Measurements from ENCODE around the gene ATOH8.
"Not testable (repeated sequence)": the region's sequence is repeated elsewhere in the genome, so short reads cannot be mapped to it uniquely, and the experiment has no call there.

Gene ATOH8

DNA sequence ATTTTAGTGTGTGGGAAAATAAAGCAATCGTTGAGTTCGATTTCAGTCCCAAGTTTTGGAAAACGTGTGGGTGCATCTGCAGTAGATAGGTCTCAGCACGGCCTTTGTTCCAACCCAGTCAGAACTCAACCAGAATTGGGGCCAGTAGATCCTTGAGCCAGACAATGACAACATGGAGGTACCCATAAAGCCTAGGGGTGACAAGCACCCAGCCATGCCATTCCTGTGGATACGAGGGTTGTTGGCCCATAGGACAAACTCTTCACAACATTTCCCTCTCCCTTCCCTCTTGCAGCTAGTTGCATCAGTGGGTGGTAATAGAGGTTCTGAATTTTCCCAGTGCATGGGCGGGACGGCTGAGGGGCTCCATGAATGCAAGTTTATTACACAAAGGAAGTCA is 74.9 kb downstream of the ATOH8 start:
- TF ChIP-seq, protein P1, sequence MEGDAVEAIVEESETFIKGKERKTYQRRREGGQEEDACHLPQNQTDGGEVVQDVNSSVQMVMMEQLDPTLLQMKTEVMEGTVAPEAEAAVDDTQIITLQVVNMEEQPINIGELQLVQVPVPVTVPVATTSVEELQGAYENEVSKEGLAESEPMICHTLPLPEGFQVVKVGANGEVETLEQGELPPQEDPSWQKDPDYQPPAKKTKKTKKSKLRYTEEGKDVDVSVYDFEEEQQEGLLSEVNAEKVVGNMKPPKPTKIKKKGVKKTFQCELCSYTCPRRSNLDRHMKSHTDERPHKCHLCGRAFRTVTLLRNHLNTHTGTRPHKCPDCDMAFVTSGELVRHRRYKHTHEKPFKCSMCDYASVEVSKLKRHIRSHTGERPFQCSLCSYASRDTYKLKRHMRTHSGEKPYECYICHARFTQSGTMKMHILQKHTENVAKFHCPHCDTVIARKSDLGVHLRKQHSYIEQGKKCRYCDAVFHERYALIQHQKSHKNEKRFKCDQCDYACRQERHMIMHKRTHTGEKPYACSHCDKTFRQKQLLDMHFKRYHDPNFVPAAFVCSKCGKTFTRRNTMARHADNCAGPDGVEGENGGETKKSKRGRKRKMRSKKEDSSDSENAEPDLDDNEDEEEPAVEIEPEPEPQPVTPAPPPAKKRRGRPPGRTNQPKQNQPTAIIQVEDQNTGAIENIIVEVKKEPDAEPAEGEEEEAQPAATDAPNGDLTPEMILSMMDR (IDR thresholded peaks at IDR 0.05; ENCODE audit: low read depth, low read length): no peak
- no peak overlapping the region for H3K4me3 ChIP-seq (ENCODE audit: low read depth, low read length)
- no peaks in the 10 kb centered on the region for H3K36me3 ChIP-seq
- no peaks in the 10 kb centered on the region for H3K27me3 ChIP-seq (ENCODE audit: insufficient read depth, low read depth, severe bottlenecking)
- H3K27ac ChIP-seq: no peak overlapping the region
- DNase-seq: no peak
- H3K9me3 ChIP-seq (ENCODE audit: severe bottlenecking): no peaks in the 10 kb centered on the region

DNA sequence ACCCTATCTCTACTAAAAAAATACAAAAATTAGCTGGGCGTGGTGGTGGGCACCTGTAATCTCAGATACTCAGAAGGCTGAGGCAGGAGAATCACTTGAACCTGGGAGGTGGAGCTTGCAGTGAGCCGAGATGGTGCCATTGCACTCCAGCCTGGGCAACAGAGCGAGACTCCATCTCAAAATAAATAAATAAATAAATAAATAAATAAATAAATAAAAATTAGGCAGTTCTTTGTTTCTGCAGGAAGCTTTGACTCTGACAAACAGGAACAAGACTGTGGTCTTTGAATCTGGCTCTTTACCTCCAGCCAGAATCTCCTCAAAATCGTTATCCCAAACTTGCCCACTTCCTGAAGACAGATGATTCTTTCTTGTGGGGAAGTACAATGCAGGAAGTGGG is 75.6 kb downstream of the ATOH8 start:
- H3K27me3 ChIP-seq (ENCODE audit: insufficient read depth, low read depth, severe bottlenecking); H3K9me3 ChIP-seq (ENCODE audit: severe bottlenecking); DNase-seq; H3K36me3 ChIP-seq; H3K4me3 ChIP-seq (ENCODE audit: low read depth, low read length); H3K27ac ChIP-seq: not testable (repeated sequence)

DNA sequence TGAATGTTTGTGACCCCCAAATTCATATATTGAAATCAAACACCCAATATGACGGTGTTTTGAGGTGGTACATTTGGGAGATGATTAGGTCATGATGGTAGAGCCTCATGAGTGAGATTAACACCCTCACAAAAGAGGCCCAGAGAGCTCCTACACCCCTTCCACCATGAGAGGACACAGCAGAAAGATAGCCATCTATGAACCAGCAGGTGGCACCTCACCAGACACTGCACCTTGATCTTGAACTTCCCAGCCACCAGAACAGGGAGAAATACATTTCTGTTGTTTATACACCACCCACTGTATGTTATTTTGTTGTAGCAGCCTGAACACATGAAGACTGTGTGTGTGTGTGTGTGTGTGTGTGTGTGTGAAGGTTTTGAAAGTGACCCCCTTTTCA is 76.9 kb downstream of the ATOH8 start:
- TF ChIP-seq, protein P1 (IDR thresholded peaks at IDR 0.05; ENCODE audit: low read depth, low read length): peak; percentile 47
- Histone ChIP-seq H3K36me3 (no peaks in the 10 kb centered on the region), H3K4me3 (ENCODE audit: low read depth, low read length) (no peak overlapping the region), H3K27me3 (ENCODE audit: insufficient read depth, low read depth, severe bottlenecking) (no peaks in the 10 kb centered on the region), H3K27ac (no peak overlapping the region), H3K9me3 (ENCODE audit: severe bottlenecking) (no peaks in the 10 kb centered on the region)
- DNase-seq: no peak

DNA sequence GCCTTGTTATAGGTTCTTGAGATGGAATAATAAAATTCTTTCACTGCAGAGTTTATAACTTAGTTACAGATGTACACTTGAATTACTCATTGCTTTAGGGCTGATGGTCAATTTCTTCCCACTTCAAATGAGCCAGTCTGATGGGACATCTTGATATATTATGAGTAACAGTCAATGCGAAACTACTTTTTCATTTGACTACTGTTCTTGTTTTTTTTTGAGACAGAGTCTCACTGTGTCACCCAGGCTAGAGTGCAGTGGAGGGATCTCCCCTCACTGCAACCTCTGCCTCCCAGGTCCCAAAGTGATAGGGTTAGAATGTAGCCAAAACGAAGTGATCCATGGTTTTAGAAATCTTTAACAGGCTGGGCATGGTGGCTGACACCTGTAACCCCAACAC is 77.9 kb downstream of the ATOH8 start:
- Histone ChIP-seq H3K36me3 (no peaks in the 10 kb centered on the region), H3K4me3 (ENCODE audit: low read depth, low read length) (no peak overlapping the region), H3K27me3 (ENCODE audit: insufficient read depth, low read depth, severe bottlenecking) (no peaks in the 10 kb centered on the region), H3K27ac (no peak overlapping the region), H3K9me3 (ENCODE audit: severe bottlenecking) (no peaks in the 10 kb centered on the region)
- TF ChIP-seq, protein P1 (IDR thresholded peaks at IDR 0.05; ENCODE audit: low read depth, low read length): no peak
- no peak for DNase-seq

DNA sequence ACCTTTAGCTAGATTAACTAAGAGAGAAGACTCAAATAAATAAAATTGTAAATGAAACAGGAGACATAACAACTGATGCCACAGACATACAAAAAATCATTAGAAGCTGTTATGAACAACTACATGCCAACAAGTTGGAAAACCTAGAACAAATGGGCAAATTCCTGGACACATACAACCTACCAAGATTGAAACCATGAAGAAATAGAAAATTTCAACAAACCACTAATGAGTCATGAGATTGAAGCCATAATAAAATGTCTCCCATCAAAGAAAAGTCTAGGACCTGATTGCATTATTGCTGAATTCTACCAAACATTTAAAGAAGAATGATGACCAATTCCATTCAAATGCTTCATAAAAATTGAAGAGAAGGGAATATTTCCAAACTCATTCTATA is 80.7 kb downstream of the ATOH8 start:
- no peaks in the 10 kb centered on the region for H3K27me3 ChIP-seq (ENCODE audit: insufficient read depth, low read depth, severe bottlenecking)
- no peaks in the 10 kb centered on the region for H3K36me3 ChIP-seq
- H3K27ac ChIP-seq: no peak overlapping the region
- DNase-seq: no peak
- TF ChIP-seq, protein P1 (IDR thresholded peaks at IDR 0.05; ENCODE audit: low read depth, low read length): no peak
- no peak overlapping the region for H3K4me3 ChIP-seq (ENCODE audit: low read depth, low read length)
- H3K9me3 ChIP-seq (ENCODE audit: severe bottlenecking): no peaks in the 10 kb centered on the region

Measured in WERI-Rb-1 (cell line).